H9 (cell line): ENCODE measurements around the gene EIF6. TPM values are rescaled to one million over a fixed set of nuclear protein-coding genes. Genes with fewer than 3 reads are reported as not detected.

Experiments
- DNase-seq: peaks from one replicate; pipeline ENCODE4 v3.0.0-alpha.2; 2017
- H2AFZ ChIP-seq: one replicate; pipeline ENCODE4 v1.6.1; 2013; ENCODE audit warnings: mild to moderate bottlenecking, low read length, control low read depth, moderate library complexity
- H2AK5ac ChIP-seq: 2 replicates; pipeline ENCODE4 v1.6.1; 2013; ENCODE audit warnings: low read length, control low read depth, mixed read lengths; ENCODE audit not compliant: insufficient read length
- H2BK120ac ChIP-seq: one replicate; pipeline ENCODE4 v1.6.1; 2013; ENCODE audit warnings: low read depth, mild to moderate bottlenecking, low read length, control low read depth, inconsistent platforms; ENCODE audit not compliant: poor library complexity, severe bottlenecking
- H2BK12ac ChIP-seq: 2 replicates; pipeline ENCODE4 v1.6.1; 2013; ENCODE audit warnings: low read length, control low read depth, mixed read lengths, low read depth; ENCODE audit not compliant: insufficient read length
- H2BK15ac ChIP-seq: 2 replicates; pipeline ENCODE4 v1.6.1; 2013; ENCODE audit warnings: low read depth, low read length, control low read depth
- H2BK20ac ChIP-seq: one replicate; pipeline ENCODE4 v1.6.1; 2013; ENCODE audit warnings: low read depth, mild to moderate bottlenecking, low read length, control low read depth, inconsistent platforms; ENCODE audit not compliant: poor library complexity, severe bottlenecking
- H2BK5ac ChIP-seq: 2 replicates; pipeline ENCODE4 v1.6.1; 2013; ENCODE audit warnings: low read length, control low read depth, mixed read lengths; ENCODE audit not compliant: insufficient read length
- H3K14ac ChIP-seq: 2 replicates; pipeline ENCODE4 v1.6.1; 2013; ENCODE audit warnings: low read length, control low read depth; ENCODE audit not compliant: insufficient read depth
- H3K18ac ChIP-seq: 2 replicates; pipeline ENCODE4 v1.6.1; 2013; ENCODE audit warnings: low read depth, mild to moderate bottlenecking, mixed read lengths, low read length, control low read depth; ENCODE audit not compliant: insufficient read length
- H3K23ac ChIP-seq: 2 replicates; pipeline ENCODE4 v1.6.1; 2013; ENCODE audit warnings: low read length, control low read depth, mixed read lengths, low read depth; ENCODE audit not compliant: insufficient read length
- H3K23me2 ChIP-seq: 2 replicates; pipeline ENCODE4 v1.6.1; 2013; ENCODE audit warnings: low read depth, mild to moderate bottlenecking, mixed read lengths, low read length, control low read depth; ENCODE audit not compliant: insufficient read length, poor library complexity, severe bottlenecking
- H3K27ac ChIP-seq: 2 replicates; pipeline ENCODE4 v1.5.1; 2013; ENCODE audit warnings: low read length, control low read depth, mixed read lengths, low read depth; ENCODE audit not compliant: insufficient read length
- H3K27me3 ChIP-seq: 2 replicates; pipeline ENCODE4 v1.6.1; 2013; ENCODE audit warnings: low read length, control low read depth, inconsistent platforms; ENCODE audit not compliant: insufficient read depth
- H3K4ac ChIP-seq: 2 replicates; pipeline ENCODE4 v1.6.1; 2013; ENCODE audit warnings: low read depth, mild to moderate bottlenecking, control low read depth, inconsistent platforms, low read length, moderate library complexity
- H3K4me1 ChIP-seq: 2 replicates; pipeline ENCODE4 v1.6.1; 2013; ENCODE audit warnings: low read length, control low read depth, inconsistent platforms; ENCODE audit not compliant: insufficient read depth
- H3K4me2 ChIP-seq: 2 replicates; pipeline ENCODE4 v1.6.1; 2013; ENCODE audit warnings: low read length, control low read depth, mixed read lengths; ENCODE audit not compliant: insufficient read length, insufficient read depth
- H3K56ac ChIP-seq: 2 replicates; pipeline ENCODE4 v1.6.1; 2013; ENCODE audit warnings: low read depth, mild to moderate bottlenecking, mixed read lengths, low read length, control low read depth; ENCODE audit not compliant: insufficient read length
- H3K79me1 ChIP-seq: 2 replicates; pipeline ENCODE4 v1.6.1; 2013; ENCODE audit warnings: low read depth, mild to moderate bottlenecking, moderate library complexity, low read length, control low read depth, inconsistent platforms; ENCODE audit not compliant: insufficient read depth, poor library complexity, severe bottlenecking
- H3K79me2 ChIP-seq: 2 replicates; pipeline ENCODE4 v1.6.1; 2013; ENCODE audit warnings: low read length, control low read depth, inconsistent platforms; ENCODE audit not compliant: insufficient read depth
- H3K9ac ChIP-seq: 2 replicates; pipeline ENCODE4 v1.6.1; 2013; ENCODE audit warnings: low read length, control low read depth, mixed read lengths; ENCODE audit not compliant: insufficient read length; ENCODE audit errors: extremely low read depth
- H3K9me3 ChIP-seq: one replicate; pipeline ENCODE4 v1.6.1; 2013; ENCODE audit warnings: low read depth, low read length, inconsistent platforms; ENCODE audit not compliant: control insufficient read depth
- H3T11ph ChIP-seq: one replicate; pipeline ENCODE4 v1.6.1; 2013; ENCODE audit warnings: mild to moderate bottlenecking, low read length, control low read depth, inconsistent platforms
- H4K20me1 ChIP-seq: one replicate; pipeline ENCODE4 v1.6.1; 2013; ENCODE audit not compliant: control insufficient read depth, insufficient read length, insufficient read depth
- H4K5ac ChIP-seq: 2 replicates; pipeline ENCODE4 v1.6.1; 2013; ENCODE audit warnings: low read depth, mild to moderate bottlenecking, mixed read lengths, low read length, control low read depth; ENCODE audit not compliant: insufficient read length
- H4K8ac ChIP-seq: replicated peaks from 2 replicates; pipeline ENCODE4 v1.6.1; 2013; ENCODE audit warnings: low read length, control low read depth, mixed read lengths, low read depth; ENCODE audit not compliant: insufficient read length
- H4K91ac ChIP-seq: 2 replicates; pipeline ENCODE4 v1.6.1; 2013; ENCODE audit warnings: low read depth, mild to moderate bottlenecking, moderate library complexity, mixed read lengths, low read length, control low read depth; ENCODE audit not compliant: insufficient read length
- H3K27ac Mint-ChIP-seq, 3 experiments: 2 replicates in 2 of 3; 3 replicates in 1 of 3; pipeline ENCODE4 v1.8.0; 2020 to 2021; ENCODE audit warnings: mixed read lengths in 3 of 3, mild to moderate bottlenecking in 1 of 3, moderate library complexity in 1 of 3
- H3K27me3 Mint-ChIP-seq: 2 replicates; pipeline ENCODE4 v1.8.0; 2021; ENCODE audit warnings: low read depth, mild to moderate bottlenecking, moderate library complexity, mixed read lengths
- H3K36me3 Mint-ChIP-seq, 3 experiments: 2 replicates in 2 of 3; 3 replicates in 1 of 3; pipeline ENCODE4 v1.8.0; 2020 to 2021; ENCODE audit warnings: low read depth in 3 of 3, mixed read lengths in 3 of 3; ENCODE audit not compliant: insufficient read depth in 1 of 3
- H3K4me1 Mint-ChIP-seq, 2 experiments: 2 replicates each; pipeline ENCODE4 v1.8.0; 2020; ENCODE audit warnings: mixed read lengths in 2 of 2
- H3K4me3 Mint-ChIP-seq, 2 experiments: 2 replicates in 1 of 2; 3 replicates in 1 of 2; pipeline ENCODE4 v1.8.0; 2020 to 2021; ENCODE audit warnings: mild to moderate bottlenecking in 2 of 2, mixed read lengths in 2 of 2, moderate library complexity in 1 of 2
- H3K9me3 Mint-ChIP-seq, 2 experiments: 2 replicates in 1 of 2; 3 replicates in 1 of 2; pipeline ENCODE4 v1.8.0; 2020; ENCODE audit warnings: mild to moderate bottlenecking in 2 of 2, mixed read lengths in 2 of 2, moderate library complexity in 1 of 2
- WGBS: extraction: QIAGEN DNeasy Blood & Tissue Kit; methylation state at CpG from one replicate; pipeline ENCODE4 v1.1.7; 2013; ENCODE audit warnings: missing lambda C conversion rate, low lambda C conversion rate, mixed read lengths; ENCODE audit not compliant: insufficient read length; ENCODE audit errors: extremely low coverage; 5-methylcytosine and 5-hydroxymethylcytosine counted together
- total RNA-seq: library from RNA; stranded (reverse); gene quantifications from 2 replicates; pipeline ENCODE4 v1.2.1, GENCODE V29; 2021
- TF ChIP-seq, protein P1 (sequence below): fragments of 200-600 bp; sonication (generic); conservative IDR thresholded peaks from 3 replicates; pipeline ENCODE4 v1.8.0; 2021; ENCODE audit warnings: antibody characterized with exemption, mild to moderate bottlenecking

Gene EIF6
- total RNA-seq, 1 experiment from 2014 or later: 150 TPM

DNA sequence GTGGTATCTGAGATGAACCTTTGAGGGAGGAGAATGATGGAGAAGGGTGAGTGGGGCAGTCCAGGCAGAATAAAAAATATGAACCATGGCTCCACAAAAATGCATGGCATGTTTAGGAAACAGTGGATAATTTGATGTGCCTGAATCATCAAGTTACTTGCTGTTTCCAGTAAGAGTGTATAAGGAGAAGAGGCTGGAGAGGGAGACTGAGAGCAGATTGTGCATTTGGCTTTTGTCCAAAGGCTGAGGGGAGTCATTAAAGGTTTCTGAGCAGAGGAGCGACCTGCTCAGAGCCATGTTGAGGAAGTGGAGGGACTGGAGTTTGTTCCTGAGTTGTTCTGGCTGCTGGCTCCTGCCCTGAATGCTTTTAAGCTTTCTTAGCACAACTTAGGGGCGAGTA, 52.0 kb downstream of the EIF6 start:
- H3T11ph ChIP-seq: no peak overlapping the region
- H2BK5ac ChIP-seq: no peak overlapping the region
- H3K9me3 Mint-ChIP-seq: peaks cover 0 to 3% of the 10 kb centered on the region in 2 experiments; a peak in 2 of 5 replicates
- no peaks in the 10 kb centered on the region for H3K79me2 ChIP-seq
- no peak overlapping the region for H3K4me3 Mint-ChIP-seq
- H3K27ac ChIP-seq: no peak overlapping the region
- no peak overlapping the region for H3K18ac ChIP-seq
- no peak overlapping the region for H3K4me2 ChIP-seq
- no peak overlapping the region for H3K9ac ChIP-seq
- H3K27ac Mint-ChIP-seq: peak overlapping the region in 1 of 3 experiments; percentile 4; a peak in 1 of 7 replicates
- no peak overlapping the region for H4K8ac ChIP-seq
- H2AK5ac ChIP-seq: no peak overlapping the region
- DNase-seq: no peak
- no peak overlapping the region for H3K14ac ChIP-seq
- H2BK20ac ChIP-seq: no peak overlapping the region
- WGBS: no CpG with 5 or more reads among the region's 2 CpGs
- no peak overlapping the region for H2AFZ ChIP-seq
- no peaks in the 10 kb centered on the region for H3K27me3 ChIP-seq
- H4K20me1 ChIP-seq: no peaks in the 10 kb centered on the region
- H2BK120ac ChIP-seq: no peak overlapping the region
- H4K91ac ChIP-seq: no peak overlapping the region
- peaks cover 3 to 21% of the 10 kb centered on the region in 2 experiments; a peak in 2 of 4 replicates for H3K4me1 Mint-ChIP-seq
- no peaks in the 10 kb centered on the region for H3K4me1 ChIP-seq
- no peaks in the 10 kb centered on the region for H3K23me2 ChIP-seq
- TF ChIP-seq, protein P1, sequence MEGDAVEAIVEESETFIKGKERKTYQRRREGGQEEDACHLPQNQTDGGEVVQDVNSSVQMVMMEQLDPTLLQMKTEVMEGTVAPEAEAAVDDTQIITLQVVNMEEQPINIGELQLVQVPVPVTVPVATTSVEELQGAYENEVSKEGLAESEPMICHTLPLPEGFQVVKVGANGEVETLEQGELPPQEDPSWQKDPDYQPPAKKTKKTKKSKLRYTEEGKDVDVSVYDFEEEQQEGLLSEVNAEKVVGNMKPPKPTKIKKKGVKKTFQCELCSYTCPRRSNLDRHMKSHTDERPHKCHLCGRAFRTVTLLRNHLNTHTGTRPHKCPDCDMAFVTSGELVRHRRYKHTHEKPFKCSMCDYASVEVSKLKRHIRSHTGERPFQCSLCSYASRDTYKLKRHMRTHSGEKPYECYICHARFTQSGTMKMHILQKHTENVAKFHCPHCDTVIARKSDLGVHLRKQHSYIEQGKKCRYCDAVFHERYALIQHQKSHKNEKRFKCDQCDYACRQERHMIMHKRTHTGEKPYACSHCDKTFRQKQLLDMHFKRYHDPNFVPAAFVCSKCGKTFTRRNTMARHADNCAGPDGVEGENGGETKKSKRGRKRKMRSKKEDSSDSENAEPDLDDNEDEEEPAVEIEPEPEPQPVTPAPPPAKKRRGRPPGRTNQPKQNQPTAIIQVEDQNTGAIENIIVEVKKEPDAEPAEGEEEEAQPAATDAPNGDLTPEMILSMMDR: no peak
- H3K79me1 ChIP-seq: no peaks in the 10 kb centered on the region
- H3K36me3 Mint-ChIP-seq: peaks cover 0 to 14% (median 5%) of the 10 kb centered on the region in 3 experiments; a peak in 4 of 7 replicates
- H2BK12ac ChIP-seq: no peak overlapping the region
- no peaks in the 10 kb centered on the region for H3K9me3 ChIP-seq
- no peak overlapping the region for H3K23ac ChIP-seq
- H3K4ac ChIP-seq: no peak overlapping the region
- no peak overlapping the region for H2BK15ac ChIP-seq
- no peak overlapping the region for H4K5ac ChIP-seq
- peaks cover 2% of the 10 kb centered on the region; the same call in 1 of the 2 replicates for H3K27me3 Mint-ChIP-seq
- H3K56ac ChIP-seq: no peak overlapping the region

Other genes with a start within 250 kb of the EIF6 start
- 93.9 and 94.2 TPM in 2 replicates for gene TRPC4AP, start 192.0 kb downstream of the EIF6 start, total RNA-seq
- 27.8 and 28.4 TPM in 2 replicates for gene EDEM2, start 137.4 kb downstream of the EIF6 start, total RNA-seq
- gene PROCR, start 112.7 kb downstream of the EIF6 start, total RNA-seq: 5.8 and 6.4 TPM in 2 replicates
- 23.0 and 24.7 TPM in 2 replicates for gene MMP24, start 58.1 kb downstream of the EIF6 start, total RNA-seq
- 43.8 and 45.6 TPM in 2 replicates for gene MMP24OS, start 6.7 kb downstream of the EIF6 start, total RNA-seq
- gene FAM83C, start 7.7 kb upstream of the EIF6 start, total RNA-seq: not detected in 2 replicates
- gene UQCC1, start 127.2 kb upstream of the EIF6 start, total RNA-seq: 43.4 and 56.5 TPM in 2 replicates
- gene GDF5, start 153.5 kb upstream of the EIF6 start, total RNA-seq: not detected in 2 replicates
- gene CEP250, start 170.8 kb upstream of the EIF6 start, total RNA-seq: 29.8 and 33.9 TPM in 2 replicates
- gene C20orf173, start 244.9 kb upstream of the EIF6 start, total RNA-seq: not detected in 2 replicates